HEK293T (cell line): ENCODE measurements around the gene TXN2.

Experiments used
- ARNT ChIP-seq: fragments of 450-650 bp; IDR thresholded peaks from 2 replicates; pipeline ENCODE4 v1.6.1; 2017; ENCODE audit warnings: mild to moderate bottlenecking
- BHLHE40 ChIP-seq: fragments of 450-650 bp; IDR thresholded peaks from 2 replicates; pipeline ENCODE4 v1.6.1; 2016; ENCODE audit warnings: mild to moderate bottlenecking, moderate library complexity, borderline replicate concordance
- FOXA1 ChIP-seq: fragments of 450-650 bp; IDR thresholded peaks from 2 replicates; pipeline ENCODE4 v1.6.1; 2016; ENCODE audit warnings: mild to moderate bottlenecking
- FOXM1 ChIP-seq: fragments of 450-650 bp; IDR thresholded peaks from 2 replicates; pipeline ENCODE4 v1.6.1; 2017; ENCODE audit warnings: mild to moderate bottlenecking, borderline replicate concordance
- HDGF ChIP-seq: fragments of 450-650 bp; IDR thresholded peaks from 2 replicates; pipeline ENCODE4 v1.6.1; 2017; ENCODE audit warnings: antibody characterized with exemption, borderline replicate concordance
- L3MBTL2 ChIP-seq: fragments of 450-650 bp; conservative IDR thresholded peaks from 2 replicates; pipeline ENCODE4 v1.6.1; 2016; ENCODE audit warnings: mild to moderate bottlenecking
- LEF1 ChIP-seq: fragments of 450-650 bp; IDR thresholded peaks from 2 replicates; pipeline ENCODE4 v1.6.1; 2017; ENCODE audit warnings: mild to moderate bottlenecking, borderline replicate concordance
- SUZ12 ChIP-seq: fragments of 450-650 bp; IDR thresholded peaks from 2 replicates; pipeline ENCODE4 v1.6.1; 2016; ENCODE audit warnings: mild to moderate bottlenecking
- TARDBP ChIP-seq: fragments of 450-650 bp; IDR thresholded peaks from 2 replicates; pipeline ENCODE4 v1.6.1; 2016
- ZNF384 ChIP-seq: fragments of 450-650 bp; IDR thresholded peaks from 2 replicates; pipeline ENCODE4 v1.6.1; 2016

- TF ChIP-seq BHLHE40 (no peak), ARNT (no peak), FOXA1 (no peak), HDGF (no peak), ZNF384 (no peak), TARDBP (no peak), L3MBTL2 (no peak), SUZ12 (no peak), LEF1 (no peak), FOXM1 (no peak)
Measured at GRCh38 chr22:36471341-36471821, 10.1 kb downstream of the TXN2 start.
